C1 segment of cervical spinal cord (tissue), 14 donors: Measurements from ENCODE around the gene CYP3A5.
A peak's percentile ranks its signal among the peaks of the same experiment; 100 is the strongest.
"Not testable (repeated sequence)": the region's sequence is repeated elsewhere in the genome, so short reads cannot be mapped to it uniquely, and the experiment has no call there.

Source experiments
- DNase-seq, 14 donors: peaks; one replicate each; lab custom pipeline; 2025; lab: John Stamatoyannopoulos, UW

The CYP3A5 gene

GRCh38 chr7:99679400-99680191, at the start of gene CYP3A5:
TSS of gene CYP3A5 (minus strand) at chr7:99679996. CDS start at chr7:99679896, 100 bp downstream.
- DNase-seq = peak in 3 of 14 donors; percentile 1 to 18 (median 12)

GRCh38 chr7:99728615-99729014, 48.8 kb upstream of the CYP3A5 start:
- DNase-seq = no peak

GRCh38 chr7:99723201-99723600, 43.4 kb upstream of the CYP3A5 start:
- not testable (repeated sequence) for DNase-seq

- DNase-seq = no peak
Measured at GRCh38 chr7:99720800-99721595, 41.2 kb upstream of the CYP3A5 start.

GRCh38 chr7:99719996-99720769, 40.4 kb upstream of the CYP3A5 start:
- no peak for DNase-seq

GRCh38 chr7:99713995-99714570, 34.3 kb upstream of the CYP3A5 start:
- no peak for DNase-seq

- no peak for DNase-seq
Measured at GRCh38 chr7:99709838-99710578, 30.2 kb upstream of the CYP3A5 start.

- DNase-seq = no peak
Measured at GRCh38 chr7:99709260-99709659, 29.5 kb upstream of the CYP3A5 start.

GRCh38 chr7:99707096-99707495, 27.3 kb upstream of the CYP3A5 start:
- DNase-seq = no peak

GRCh38 chr7:99699946-99700345, 20.1 kb upstream of the CYP3A5 start:
- DNase-seq = no peak

GRCh38 chr7:99698867-99699730, 19.3 kb upstream of the CYP3A5 start:
- DNase-seq = not testable (repeated sequence)

GRCh38 chr7:99694912-99695304, 15.1 kb upstream of the CYP3A5 start:
- no peak for DNase-seq

GRCh38 chr7:99694201-99694911, 14.6 kb upstream of the CYP3A5 start:
- DNase-seq = no peak

- no peak for DNase-seq
Measured at GRCh38 chr7:99693427-99694200, 13.8 kb upstream of the CYP3A5 start.

GRCh38 chr7:99693100-99693426, 13.3 kb upstream of the CYP3A5 start:
- no peak for DNase-seq

- DNase-seq = not testable (repeated sequence)
Measured at GRCh38 chr7:99692563-99692962, 12.8 kb upstream of the CYP3A5 start.

- not testable (repeated sequence) for DNase-seq
Measured at GRCh38 chr7:99691658-99692057, 11.9 kb upstream of the CYP3A5 start.

- not testable (repeated sequence) for DNase-seq
Measured at GRCh38 chr7:99690918-99691317, 11.1 kb upstream of the CYP3A5 start.
